HepG2 (cell line): ENCODE data around the gene RNASE13. TPM values are rescaled to one million over a fixed set of nuclear protein-coding genes. Genes with fewer than 3 reads are reported as not detected.

Source experiments
- CHCHD3 ChIP-seq: sonication (generic); formaldehyde crosslinking; IDR thresholded peaks from 2 replicates; pipeline ENCODE4 v1.8.0; 2022; ENCODE audit warnings: mild to moderate bottlenecking, missing genetic modification reagents, moderate library complexity
- NFIB ChIP-seq: sonication (generic); formaldehyde crosslinking; IDR thresholded peaks from 2 replicates; pipeline ENCODE4 v1.9.0; 2021; ENCODE audit warnings: missing genetic modification reagents, mild to moderate bottlenecking, borderline replicate concordance
- ZFP62 ChIP-seq: sonication (generic); formaldehyde crosslinking; IDR thresholded peaks from 2 replicates; pipeline ENCODE4 v1.4.0; 2020; ENCODE audit warnings: missing genetic modification reagents
- ZMYM3 ChIP-seq: sonication (generic); formaldehyde crosslinking; IDR thresholded peaks from 2 replicates; pipeline ENCODE4 v1.5.1; 2020; ENCODE audit warnings: mild to moderate bottlenecking, missing genetic modification reagents
- ZNF124 ChIP-seq: sonication (generic); formaldehyde crosslinking; IDR thresholded peaks from 2 replicates; pipeline ENCODE4 v1.4.0; 2020; ENCODE audit warnings: missing genetic modification reagents
- ZNF543 ChIP-seq: sonication (generic); formaldehyde crosslinking; IDR thresholded peaks from 2 replicates; pipeline ENCODE4 v1.4.0; 2020; ENCODE audit warnings: mild to moderate bottlenecking, missing genetic modification reagents
- ZNF577 ChIP-seq: sonication (generic); formaldehyde crosslinking; IDR thresholded peaks from 2 replicates; pipeline ENCODE4 v1.4.0; 2020; ENCODE audit warnings: mild to moderate bottlenecking, low read depth, missing genetic modification reagents, borderline replicate concordance
- ZNF790 ChIP-seq: sonication (generic); formaldehyde crosslinking; IDR thresholded peaks from 2 replicates; pipeline ENCODE4 v1.8.0; 2022; ENCODE audit warnings: missing genetic modification reagents, mild to moderate bottlenecking, borderline replicate concordance
- polyA plus RNA-seq, 8 experiments: library from polyadenylated mRNA; depleted of rRNA in 3 of 8; stranded (reverse) in 7 of 8; unstranded in 1 of 8; fragments of >200 nt; fragmentation: Illumina TruSeq in 4 of 8; extraction: Trizol in 4 of 8; gene quantifications; 2 replicates each; pipeline versions ENCODE4 v1.2.1 to v1.2.3, GENCODE V29; 2011 to 2016; ENCODE audit warnings: low read depth in 4 of 8, missing spikeins in 1 of 8, mixed read lengths in 1 of 8; ENCODE audit not compliant: insufficient read depth in 1 of 8
- total RNA-seq, 5 experiments: library from RNA; depleted of rRNA; stranded (reverse); fragments of >200 nt; fragmentation: Illumina TruSeq; extraction: Trizol; gene quantifications; 2 replicates each; pipeline ENCODE4 v1.2.3, GENCODE V29; 2016; ENCODE audit warnings: low read depth in 1 of 5
- TF ChIP-seq, protein P1 (sequence below): sonication (generic); formaldehyde crosslinking; IDR thresholded peaks from 2 replicates; pipeline ENCODE4 v1.4.0; 2020; ENCODE audit warnings: missing genetic modification reagents
- TF ChIP-seq, protein P2 (sequence below), 2 experiments: sonication (generic) in 1 of 2; formaldehyde crosslinking in 1 of 2; IDR thresholded peaks; 2 replicates each; pipeline versions ENCODE4 v1.6.1 to v1.9.0; 2014 to 2022; ENCODE audit warnings: antibody characterized with exemption in 1 of 2, borderline replicate concordance in 1 of 2, inconsistent platforms in 1 of 2, low read depth in 1 of 2, missing genetic modification reagents in 1 of 2
- TF ChIP-seq, protein P3 (sequence below): sonication (generic); formaldehyde crosslinking; IDR thresholded peaks from 2 replicates; pipeline ENCODE4 v1.5.1; 2020; ENCODE audit warnings: mild to moderate bottlenecking, missing genetic modification reagents, borderline replicate concordance

The RNASE13 gene
- total and polyA plus RNA-seq, 2 of the 13 experiments (the other 11 are each of a cell fraction or from before 2014, with no cell fraction given) = 1.0 TPM; not detected in 1

DNA sequence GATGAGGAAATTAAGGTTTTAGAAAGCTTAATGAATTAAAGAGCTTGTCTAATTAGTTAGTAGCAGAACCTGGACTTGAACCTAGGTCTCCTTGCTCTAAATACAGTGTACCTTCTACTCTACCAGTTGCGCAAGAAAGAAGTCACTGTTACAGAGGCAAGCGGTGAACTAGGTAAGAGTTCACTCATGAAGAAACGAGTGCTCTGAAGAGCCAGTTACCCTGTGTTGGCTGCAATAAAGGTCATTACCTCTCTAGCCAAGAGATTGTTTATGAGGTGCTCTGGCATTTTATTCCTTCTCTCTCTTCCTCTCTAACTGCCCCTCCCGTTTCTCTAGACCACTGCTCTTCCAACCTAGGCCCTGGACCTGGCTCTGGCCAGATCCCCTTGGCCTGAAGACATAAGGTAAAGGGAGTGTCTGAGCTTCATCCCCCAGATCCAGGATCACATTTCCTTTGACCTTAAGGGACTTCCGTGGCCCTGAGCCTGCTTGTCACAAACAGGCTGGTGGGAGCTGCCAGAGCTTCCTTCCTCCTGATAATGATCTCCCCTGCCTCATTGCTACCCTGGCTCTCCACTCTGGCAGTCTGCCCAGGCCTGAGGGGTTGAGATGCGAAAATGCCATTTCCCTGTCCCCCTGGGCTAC, 9.5 kb upstream of the RNASE13 start (continued):
- TF ChIP-seq, protein P1, sequence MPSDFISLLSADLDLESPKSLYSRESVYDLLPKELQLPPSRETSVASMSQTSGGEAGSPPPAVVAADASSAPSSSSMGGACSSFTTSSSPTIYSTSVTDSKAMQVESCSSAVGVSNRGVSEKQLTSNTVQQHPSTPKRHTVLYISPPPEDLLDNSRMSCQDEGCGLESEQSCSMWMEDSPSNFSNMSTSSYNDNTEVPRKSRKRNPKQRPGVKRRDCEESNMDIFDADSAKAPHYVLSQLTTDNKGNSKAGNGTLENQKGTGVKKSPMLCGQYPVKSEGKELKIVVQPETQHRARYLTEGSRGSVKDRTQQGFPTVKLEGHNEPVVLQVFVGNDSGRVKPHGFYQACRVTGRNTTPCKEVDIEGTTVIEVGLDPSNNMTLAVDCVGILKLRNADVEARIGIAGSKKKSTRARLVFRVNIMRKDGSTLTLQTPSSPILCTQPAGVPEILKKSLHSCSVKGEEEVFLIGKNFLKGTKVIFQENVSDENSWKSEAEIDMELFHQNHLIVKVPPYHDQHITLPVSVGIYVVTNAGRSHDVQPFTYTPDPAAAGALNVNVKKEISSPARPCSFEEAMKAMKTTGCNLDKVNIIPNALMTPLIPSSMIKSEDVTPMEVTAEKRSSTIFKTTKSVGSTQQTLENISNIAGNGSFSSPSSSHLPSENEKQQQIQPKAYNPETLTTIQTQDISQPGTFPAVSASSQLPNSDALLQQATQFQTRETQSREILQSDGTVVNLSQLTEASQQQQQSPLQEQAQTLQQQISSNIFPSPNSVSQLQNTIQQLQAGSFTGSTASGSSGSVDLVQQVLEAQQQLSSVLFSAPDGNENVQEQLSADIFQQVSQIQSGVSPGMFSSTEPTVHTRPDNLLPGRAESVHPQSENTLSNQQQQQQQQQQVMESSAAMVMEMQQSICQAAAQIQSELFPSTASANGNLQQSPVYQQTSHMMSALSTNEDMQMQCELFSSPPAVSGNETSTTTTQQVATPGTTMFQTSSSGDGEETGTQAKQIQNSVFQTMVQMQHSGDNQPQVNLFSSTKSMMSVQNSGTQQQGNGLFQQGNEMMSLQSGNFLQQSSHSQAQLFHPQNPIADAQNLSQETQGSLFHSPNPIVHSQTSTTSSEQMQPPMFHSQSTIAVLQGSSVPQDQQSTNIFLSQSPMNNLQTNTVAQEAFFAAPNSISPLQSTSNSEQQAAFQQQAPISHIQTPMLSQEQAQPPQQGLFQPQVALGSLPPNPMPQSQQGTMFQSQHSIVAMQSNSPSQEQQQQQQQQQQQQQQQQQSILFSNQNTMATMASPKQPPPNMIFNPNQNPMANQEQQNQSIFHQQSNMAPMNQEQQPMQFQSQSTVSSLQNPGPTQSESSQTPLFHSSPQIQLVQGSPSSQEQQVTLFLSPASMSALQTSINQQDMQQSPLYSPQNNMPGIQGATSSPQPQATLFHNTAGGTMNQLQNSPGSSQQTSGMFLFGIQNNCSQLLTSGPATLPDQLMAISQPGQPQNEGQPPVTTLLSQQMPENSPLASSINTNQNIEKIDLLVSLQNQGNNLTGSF = no peak
- TF ChIP-seq ZMYM3 (CRISPR knock-in tag) (peak; percentile 86), ZNF124 (CRISPR knock-in tag) (0 out of 2 replicates have a peak, but pooled peaks have one; percentile 55), ZNF543 (CRISPR knock-in tag) (no peak), ZFP62 (CRISPR knock-in tag) (no peak), CHCHD3 (no peak), ZNF790 (CRISPR knock-in tag) (no peak), NFIB (CRISPR knock-in tag) (no peak), ZNF577 (CRISPR knock-in tag) (no peak)
- TF ChIP-seq, protein P2, sequence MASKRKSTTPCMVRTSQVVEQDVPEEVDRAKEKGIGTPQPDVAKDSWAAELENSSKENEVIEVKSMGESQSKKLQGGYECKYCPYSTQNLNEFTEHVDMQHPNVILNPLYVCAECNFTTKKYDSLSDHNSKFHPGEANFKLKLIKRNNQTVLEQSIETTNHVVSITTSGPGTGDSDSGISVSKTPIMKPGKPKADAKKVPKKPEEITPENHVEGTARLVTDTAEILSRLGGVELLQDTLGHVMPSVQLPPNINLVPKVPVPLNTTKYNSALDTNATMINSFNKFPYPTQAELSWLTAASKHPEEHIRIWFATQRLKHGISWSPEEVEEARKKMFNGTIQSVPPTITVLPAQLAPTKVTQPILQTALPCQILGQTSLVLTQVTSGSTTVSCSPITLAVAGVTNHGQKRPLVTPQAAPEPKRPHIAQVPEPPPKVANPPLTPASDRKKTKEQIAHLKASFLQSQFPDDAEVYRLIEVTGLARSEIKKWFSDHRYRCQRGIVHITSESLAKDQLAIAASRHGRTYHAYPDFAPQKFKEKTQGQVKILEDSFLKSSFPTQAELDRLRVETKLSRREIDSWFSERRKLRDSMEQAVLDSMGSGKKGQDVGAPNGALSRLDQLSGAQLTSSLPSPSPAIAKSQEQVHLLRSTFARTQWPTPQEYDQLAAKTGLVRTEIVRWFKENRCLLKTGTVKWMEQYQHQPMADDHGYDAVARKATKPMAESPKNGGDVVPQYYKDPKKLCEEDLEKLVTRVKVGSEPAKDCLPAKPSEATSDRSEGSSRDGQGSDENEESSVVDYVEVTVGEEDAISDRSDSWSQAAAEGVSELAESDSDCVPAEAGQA (IDR thresholded peaks at IDR 0.05; ENCODE audit: low read depth) = no peak
- TF ChIP-seq, protein P2 (CRISPR knock-in tag; IDR thresholded peaks at IDR 0.05; ENCODE audit: borderline replicate concordance) = no peak
- TF ChIP-seq, protein P3, sequence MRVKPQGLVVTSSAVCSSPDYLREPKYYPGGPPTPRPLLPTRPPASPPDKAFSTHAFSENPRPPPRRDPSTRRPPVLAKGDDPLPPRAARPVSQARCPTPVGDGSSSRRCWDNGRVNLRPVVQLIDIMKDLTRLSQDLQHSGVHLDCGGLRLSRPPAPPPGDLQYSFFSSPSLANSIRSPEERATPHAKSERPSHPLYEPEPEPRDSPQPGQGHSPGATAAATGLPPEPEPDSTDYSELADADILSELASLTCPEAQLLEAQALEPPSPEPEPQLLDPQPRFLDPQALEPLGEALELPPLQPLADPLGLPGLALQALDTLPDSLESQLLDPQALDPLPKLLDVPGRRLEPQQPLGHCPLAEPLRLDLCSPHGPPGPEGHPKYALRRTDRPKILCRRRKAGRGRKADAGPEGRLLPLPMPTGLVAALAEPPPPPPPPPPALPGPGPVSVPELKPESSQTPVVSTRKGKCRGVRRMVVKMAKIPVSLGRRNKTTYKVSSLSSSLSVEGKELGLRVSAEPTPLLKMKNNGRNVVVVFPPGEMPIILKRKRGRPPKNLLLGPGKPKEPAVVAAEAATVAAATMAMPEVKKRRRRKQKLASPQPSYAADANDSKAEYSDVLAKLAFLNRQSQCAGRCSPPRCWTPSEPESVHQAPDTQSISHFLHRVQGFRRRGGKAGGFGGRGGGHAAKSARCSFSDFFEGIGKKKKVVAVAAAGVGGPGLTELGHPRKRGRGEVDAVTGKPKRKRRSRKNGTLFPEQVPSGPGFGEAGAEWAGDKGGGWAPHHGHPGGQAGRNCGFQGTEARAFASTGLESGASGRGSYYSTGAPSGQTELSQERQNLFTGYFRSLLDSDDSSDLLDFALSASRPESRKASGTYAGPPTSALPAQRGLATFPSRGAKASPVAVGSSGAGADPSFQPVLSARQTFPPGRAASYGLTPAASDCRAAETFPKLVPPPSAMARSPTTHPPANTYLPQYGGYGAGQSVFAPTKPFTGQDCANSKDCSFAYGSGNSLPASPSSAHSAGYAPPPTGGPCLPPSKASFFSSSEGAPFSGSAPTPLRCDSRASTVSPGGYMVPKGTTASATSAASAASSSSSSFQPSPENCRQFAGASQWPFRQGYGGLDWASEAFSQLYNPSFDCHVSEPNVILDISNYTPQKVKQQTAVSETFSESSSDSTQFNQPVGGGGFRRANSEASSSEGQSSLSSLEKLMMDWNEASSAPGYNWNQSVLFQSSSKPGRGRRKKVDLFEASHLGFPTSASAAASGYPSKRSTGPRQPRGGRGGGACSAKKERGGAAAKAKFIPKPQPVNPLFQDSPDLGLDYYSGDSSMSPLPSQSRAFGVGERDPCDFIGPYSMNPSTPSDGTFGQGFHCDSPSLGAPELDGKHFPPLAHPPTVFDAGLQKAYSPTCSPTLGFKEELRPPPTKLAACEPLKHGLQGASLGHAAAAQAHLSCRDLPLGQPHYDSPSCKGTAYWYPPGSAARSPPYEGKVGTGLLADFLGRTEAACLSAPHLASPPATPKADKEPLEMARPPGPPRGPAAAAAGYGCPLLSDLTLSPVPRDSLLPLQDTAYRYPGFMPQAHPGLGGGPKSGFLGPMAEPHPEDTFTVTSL (CRISPR knock-in tag) = peak; percentile 61; the same call in 1 of the 2 replicates
